ENCODE data around the gene FITM1.

GRCh38 chr14:24080888-24081738 lies 49.3 kb upstream of the FITM1 start:
- TF ChIP-seq CTCF (IDR thresholded peaks at IDR 0.05): no peak
- TF ChIP-seq POLR2A (IDR thresholded peaks at IDR 0.05): no peak
